GM12873 (cell line): ENCODE data around the gene ADAMTS17.

Experiments
- TF ChIP-seq, protein P1 (sequence below): IDR thresholded peaks from 2 replicates; pipeline ENCODE4 v1.5.1; 2012; ENCODE audit warnings: low read depth, mild to moderate bottlenecking, moderate library complexity, low read length, control low read depth; ENCODE audit not compliant: insufficient read depth; ENCODE audit errors: missing control alignments

ADAMTS17 gene

GRCh38 chr15:100196326-100197058, 145.3 kb downstream of the ADAMTS17 start:
- TF ChIP-seq, protein P1, sequence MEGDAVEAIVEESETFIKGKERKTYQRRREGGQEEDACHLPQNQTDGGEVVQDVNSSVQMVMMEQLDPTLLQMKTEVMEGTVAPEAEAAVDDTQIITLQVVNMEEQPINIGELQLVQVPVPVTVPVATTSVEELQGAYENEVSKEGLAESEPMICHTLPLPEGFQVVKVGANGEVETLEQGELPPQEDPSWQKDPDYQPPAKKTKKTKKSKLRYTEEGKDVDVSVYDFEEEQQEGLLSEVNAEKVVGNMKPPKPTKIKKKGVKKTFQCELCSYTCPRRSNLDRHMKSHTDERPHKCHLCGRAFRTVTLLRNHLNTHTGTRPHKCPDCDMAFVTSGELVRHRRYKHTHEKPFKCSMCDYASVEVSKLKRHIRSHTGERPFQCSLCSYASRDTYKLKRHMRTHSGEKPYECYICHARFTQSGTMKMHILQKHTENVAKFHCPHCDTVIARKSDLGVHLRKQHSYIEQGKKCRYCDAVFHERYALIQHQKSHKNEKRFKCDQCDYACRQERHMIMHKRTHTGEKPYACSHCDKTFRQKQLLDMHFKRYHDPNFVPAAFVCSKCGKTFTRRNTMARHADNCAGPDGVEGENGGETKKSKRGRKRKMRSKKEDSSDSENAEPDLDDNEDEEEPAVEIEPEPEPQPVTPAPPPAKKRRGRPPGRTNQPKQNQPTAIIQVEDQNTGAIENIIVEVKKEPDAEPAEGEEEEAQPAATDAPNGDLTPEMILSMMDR = no peak

DNA sequence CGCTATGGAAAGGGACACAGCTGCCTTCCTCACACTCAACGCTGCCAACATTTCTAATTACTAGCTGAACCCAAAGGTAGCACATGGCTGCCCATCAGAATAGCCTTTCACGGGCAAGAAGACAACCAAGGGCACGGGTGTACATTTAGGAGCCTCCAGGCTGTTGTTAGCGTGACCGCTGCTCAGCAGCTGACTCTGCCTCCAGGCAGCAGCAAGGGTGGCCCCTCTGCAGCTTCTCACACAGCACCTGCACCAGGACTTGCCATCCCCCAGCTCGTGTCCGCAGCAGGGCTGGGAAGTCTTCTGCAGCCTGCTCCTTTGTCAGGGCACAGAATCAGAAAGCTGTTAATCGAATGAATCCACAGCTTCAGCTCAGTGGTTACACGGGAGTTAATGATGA, 146.8 kb downstream of the ADAMTS17 start:
- TF ChIP-seq, protein P1 = no peak

GRCh38 chr15:100193277-100193860, 148.4 kb downstream of the ADAMTS17 start:
- TF ChIP-seq, protein P1 = no peak

GRCh38 chr15:100192097-100193080, 149.4 kb downstream of the ADAMTS17 start:
- TF ChIP-seq, protein P1 = no peak

- TF ChIP-seq, protein P1 = no peak
Measured at GRCh38 chr15:100191161-100191560, 150.6 kb downstream of the ADAMTS17 start.

DNA sequence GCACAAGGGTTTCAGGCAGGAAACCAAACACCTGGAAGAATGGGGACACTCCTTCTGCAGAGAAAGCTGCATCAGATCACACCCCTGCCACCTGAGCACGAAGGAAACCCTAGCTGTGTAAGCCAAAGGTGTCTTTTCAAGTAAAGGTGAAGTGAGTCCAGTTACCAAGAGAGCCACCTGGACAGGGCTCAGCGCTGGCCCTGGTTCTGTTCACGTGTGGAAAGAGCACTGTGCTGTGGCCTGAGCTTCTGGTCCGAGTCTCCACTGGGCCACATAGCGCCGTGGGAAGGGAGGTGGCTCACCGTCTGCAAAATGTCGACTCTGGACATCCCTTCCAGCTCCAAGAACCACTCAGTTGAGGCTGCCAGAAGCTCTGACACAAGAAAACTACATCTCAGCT, 151.1 kb downstream of the ADAMTS17 start:
- TF ChIP-seq, protein P1 = no peak

GRCh38 chr15:100189849-100190248, 151.9 kb downstream of the ADAMTS17 start:
- TF ChIP-seq, protein P1 = no peak
